HepG2 (cell line): ENCODE results near the gene CCDC50. TPM values are rescaled to one million over a fixed set of nuclear protein-coding genes. Genes with fewer than 3 reads are reported as not detected.

ENCODE experiments used
- ATAC-seq: fragments of 200-7000 bp; cut with Tn5 transposase; 3 replicates; pipeline ENCODE4 v1.9.1; 2020; ENCODE audit warnings: mild to moderate bottlenecking, moderate library complexity
- BruUV-seq: library from RNA; stranded (reverse); fragments of 400-500 nt; replicated peaks from 2 replicates; lab custom pipeline; 2021; lab: Mats Ljungman, UMichigan
- CTCF ChIA-PET: fragments of 300-600 bp; formaldehyde crosslinking; extraction: SDS; loops from one replicate; lab custom pipeline; 2021; ENCODE audit warnings: low total read pairs, inconsistent platforms, low intra/inter-chr PET ratio; lab: Yijun Ruan, JAX
- POLR2A ChIA-PET: fragments of 350-600 bp; sonication (Branson Sonifier 250); formaldehyde crosslinking; loops from one replicate; lab custom pipeline; 2020; ENCODE audit warnings: antibody characterized with exemption, inconsistent platforms; lab: Yijun Ruan, JAX
- DNase-seq: peaks from one replicate; pipeline ENCODE4 v3.0.0-alpha.2; 2015; ENCODE audit warnings: low spot score
- FAIRE-seq: peaks from 3 replicates; lab custom pipeline; 2011; peaks lifted over from hg19 to GRCh38; lab: Jason Lieb, UNC
- H2AFZ ChIP-seq: one replicate; pipeline ENCODE4 v1.6.1; 2011; ENCODE audit warnings: low read length, inconsistent platforms
- H3K27ac ChIP-seq: fragments of 300-600 bp; 3 replicates; pipeline ENCODE4 v1.8.0; 2011; ENCODE audit warnings: mixed run types, mild to moderate bottlenecking, mixed read lengths, low read length, inconsistent platforms; ENCODE audit not compliant: insufficient read depth; ENCODE audit errors: extremely low read length
- H3K27me3 ChIP-seq, 2 experiments: fragments of 200-600 bp in 1 of 2; 2 replicates in 1 of 2; 3 replicates in 1 of 2; pipeline versions ENCODE4 v1.6.0 to v1.8.0; 2011; ENCODE audit warnings: low read length in 2 of 2, mild to moderate bottlenecking in 2 of 2, moderate library complexity in 2 of 2, inconsistent platforms in 1 of 2; ENCODE audit not compliant: insufficient read depth in 2 of 2, control insufficient read depth in 1 of 2
- H3K36me3 ChIP-seq, 2 experiments: fragments of 200-600 bp in 1 of 2; replicated peaks in 1 of 2; 2 replicates in 1 of 2; 3 replicates in 1 of 2; pipeline versions ENCODE4 v1.5.1 to v1.8.0; 2011; ENCODE audit warnings: low read length in 2 of 2, inconsistent platforms in 1 of 2; ENCODE audit not compliant: insufficient read depth in 2 of 2, control insufficient read depth in 1 of 2
- H3K4me1 ChIP-seq: 2 replicates; pipeline ENCODE4 v1.5.1; 2012; ENCODE audit warnings: low read length, inconsistent platforms; ENCODE audit not compliant: insufficient read depth
- H3K4me2 ChIP-seq: 2 replicates; pipeline ENCODE4 v1.6.0; 2011; ENCODE audit warnings: low read depth, low read length, inconsistent platforms
- H3K4me3 ChIP-seq, 3 experiments: fragments of 200-600 bp in 1 of 3; sonication (generic), shearing (Covaris generic) in 1 of 3; replicated peaks in 1 of 3; 2 replicates each; pipeline ENCODE4 v1.5.1; 2011 to 2016; ENCODE audit warnings: low read length in 3 of 3, inconsistent platforms in 2 of 3, low read depth in 2 of 3, mild to moderate bottlenecking in 2 of 3, control low read depth in 1 of 3, mixed read lengths in 1 of 3; ENCODE audit not compliant: insufficient read depth in 1 of 3
- H3K79me2 ChIP-seq: one replicate; pipeline ENCODE4 v1.6.1; 2011; ENCODE audit warnings: low read length, inconsistent platforms; ENCODE audit not compliant: insufficient read depth
- H3K9ac ChIP-seq: 2 replicates; pipeline ENCODE4 v1.6.0; 2011; ENCODE audit warnings: mild to moderate bottlenecking, low read depth, low read length, inconsistent platforms; ENCODE audit not compliant: insufficient read depth
- H3K9me3 ChIP-seq: 2 replicates; pipeline ENCODE4 v1.5.1; 2012; ENCODE audit warnings: mild to moderate bottlenecking, low read length
- H4K20me1 ChIP-seq: 2 replicates; pipeline ENCODE4 v1.6.0; 2011; ENCODE audit warnings: inconsistent platforms, mild to moderate bottlenecking, low read length, moderate library complexity; ENCODE audit not compliant: insufficient read depth
- ERF ChIP-seq: IDR thresholded peaks from 2 replicates; pipeline ENCODE4 v1.6.1; 2018; ENCODE audit warnings: missing biosample characterization, missing genetic modification reagents
- KAT8 ChIP-seq: IDR thresholded peaks from 2 replicates; pipeline ENCODE4 v1.6.1; 2016; ENCODE audit warnings: missing genetic modification reagents, missing compliant biosample characterization
- ZFP37 ChIP-seq: sonication (generic); formaldehyde crosslinking; IDR thresholded peaks from 2 replicates; pipeline ENCODE4 v1.4.0; 2020; ENCODE audit warnings: missing genetic modification reagents, borderline replicate concordance
- ZFX ChIP-seq: sonication (generic); formaldehyde crosslinking; IDR thresholded peaks from 2 replicates; pipeline ENCODE4 v1.4.0; 2020; ENCODE audit warnings: mild to moderate bottlenecking, low read depth, missing genetic modification reagents, moderate library complexity
- ZNF460 ChIP-seq: sonication (generic); formaldehyde crosslinking; IDR thresholded peaks from 2 replicates; pipeline ENCODE4 v1.5.1; 2020; ENCODE audit warnings: missing genetic modification reagents, mild to moderate bottlenecking, borderline replicate concordance
- ZNF501 ChIP-seq: sonication (generic); formaldehyde crosslinking; IDR thresholded peaks from 2 replicates; pipeline ENCODE4 v1.5.1; 2020; ENCODE audit warnings: mild to moderate bottlenecking, moderate library complexity, missing genetic modification reagents
- ZNF660 ChIP-seq: sonication (generic); formaldehyde crosslinking; IDR thresholded peaks from 2 replicates; pipeline ENCODE4 v1.5.1; 2020; ENCODE audit warnings: mild to moderate bottlenecking, low read depth, missing genetic modification reagents, borderline replicate concordance
- ZNF781 ChIP-seq: sonication (generic); formaldehyde crosslinking; IDR thresholded peaks from 2 replicates; pipeline ENCODE4 v1.5.1; 2020; ENCODE audit warnings: borderline replicate concordance, mild to moderate bottlenecking, missing genetic modification reagents; ENCODE audit errors: not compliant biosample characterization
- WGBS: methylation state at CpG from one replicate; pipeline ENCODE4 v1.1.6; 2017; ENCODE audit warnings: low lambda C conversion rate; 5-methylcytosine and 5-hydroxymethylcytosine counted together
- in situ Hi-C: cut with HindIII; loops from 2 replicates; pipeline ENCODE4 v1.10.0; 2017; ENCODE audit warnings: low pct_unique_long_range_greater_than_20kb; ENCODE audit not compliant: extremely low pct_ligation_motif_present
- intact Hi-C: fragments of 100-400 bp; cut with micrococcal nuclease; formaldehyde crosslinking; loops from one replicate; pipeline ENCODE4 v1.10.0; 2022; ENCODE audit not compliant: unreplicated experiment
- polyA plus RNA-seq, 8 experiments: library from polyadenylated mRNA; depleted of rRNA in 3 of 8; stranded (reverse) in 7 of 8; unstranded in 1 of 8; fragments of >200 nt; fragmentation: Illumina TruSeq in 4 of 8; extraction: Trizol in 4 of 8; gene quantifications; 2 replicates each; pipeline versions ENCODE4 v1.2.1 to v1.2.3, GENCODE V29; 2011 to 2016; ENCODE audit warnings: low read depth in 4 of 8, missing spikeins in 1 of 8, mixed read lengths in 1 of 8; ENCODE audit not compliant: insufficient read depth in 1 of 8
- total RNA-seq, 5 experiments: library from RNA; depleted of rRNA; stranded (reverse); fragments of >200 nt; fragmentation: Illumina TruSeq; extraction: Trizol; gene quantifications; 2 replicates each; pipeline ENCODE4 v1.2.3, GENCODE V29; 2016; ENCODE audit warnings: low read depth in 1 of 5
- TF ChIP-seq, protein P1 (sequence below): sonication (generic); formaldehyde crosslinking; conservative IDR thresholded peaks from 2 replicates; pipeline ENCODE4 v1.8.0; 2022; ENCODE audit warnings: missing genetic modification reagents

Gene CCDC50
- total and polyA plus RNA-seq, 2 of the 13 experiments (the other 11 are each of a cell fraction or from before 2014, with no cell fraction given): 47.6 to 66.4 TPM

- Histone ChIP-seq H3K9me3 (no peaks in the 10 kb centered on the region), H3K9ac (no peak overlapping the region), H3K27me3 (no peaks in the 10 kb centered on the region), H4K20me1 (peaks cover 49% of the 10 kb centered on the region), H3K4me2 (no peak overlapping the region), H2AFZ (no peak overlapping the region), H3K79me2 (peaks cover 99% of the 10 kb centered on the region), H3K4me1 (peaks cover 61% of the 10 kb centered on the region), H3K4me3 (no peak overlapping the region), H3K27ac (no peak overlapping the region), H3K36me3 (no peaks in the 10 kb centered on the region; a peak in 1 of 5 replicates)
- no peak for DNase-seq
- FAIRE-seq: no peak
- CTCF ChIA-PET: no interaction called here
- no peak; the same call in 2 of the 3 replicates for ATAC-seq
- TF ChIP-seq, protein P1, sequence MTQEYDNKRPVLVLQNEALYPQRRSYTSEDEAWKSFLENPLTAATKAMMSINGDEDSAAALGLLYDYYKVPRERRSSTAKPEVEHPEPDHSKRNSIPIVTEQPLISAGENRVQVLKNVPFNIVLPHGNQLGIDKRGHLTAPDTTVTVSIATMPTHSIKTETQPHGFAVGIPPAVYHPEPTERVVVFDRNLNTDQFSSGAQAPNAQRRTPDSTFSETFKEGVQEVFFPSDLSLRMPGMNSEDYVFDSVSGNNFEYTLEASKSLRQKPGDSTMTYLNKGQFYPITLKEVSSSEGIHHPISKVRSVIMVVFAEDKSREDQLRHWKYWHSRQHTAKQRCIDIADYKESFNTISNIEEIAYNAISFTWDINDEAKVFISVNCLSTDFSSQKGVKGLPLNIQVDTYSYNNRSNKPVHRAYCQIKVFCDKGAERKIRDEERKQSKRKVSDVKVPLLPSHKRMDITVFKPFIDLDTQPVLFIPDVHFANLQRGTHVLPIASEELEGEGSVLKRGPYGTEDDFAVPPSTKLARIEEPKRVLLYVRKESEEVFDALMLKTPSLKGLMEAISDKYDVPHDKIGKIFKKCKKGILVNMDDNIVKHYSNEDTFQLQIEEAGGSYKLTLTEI (CRISPR knock-in tag): no peak
- TF ChIP-seq ZNF501 (CRISPR knock-in tag) (no peak), ZNF781 (no peak), ZFP37 (no peak), ZNF660 (CRISPR knock-in tag) (no peak), ZFX (CRISPR knock-in tag) (no peak), ERF (CRISPR knock-in tag) (no peak)
- intact Hi-C loops (no loop called here), in situ Hi-C loops (no loop called here)
- POLR2A ChIA-PET: no interaction called here
- 95% methylated on average over 4 of the region's 4 CpGs for WGBS
- no TSS peak for BruUV-seq
These were observed 13.9 kb downstream of the CCDC50 start for GRCh38 chr3:191343115-191343514.

DNA sequence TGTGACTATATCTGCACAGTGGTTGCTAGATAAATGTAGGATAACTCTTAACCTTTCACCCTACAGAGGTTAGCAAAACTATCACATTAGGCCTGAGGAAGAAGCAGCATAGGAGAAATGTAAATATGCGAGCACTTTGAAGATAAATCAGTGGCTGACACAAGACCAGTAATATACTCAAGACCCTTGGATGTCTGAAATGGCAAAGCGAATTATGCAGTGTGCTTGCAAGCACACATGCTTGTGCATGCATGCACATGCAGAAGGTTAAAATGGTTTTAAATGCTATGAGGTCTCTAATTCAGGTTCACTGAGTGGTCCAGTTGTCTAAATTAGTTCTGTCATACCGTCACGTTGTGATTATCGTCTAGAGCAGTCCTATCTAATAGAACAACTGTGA is 14.7 kb downstream of the CCDC50 start:
- Histone ChIP-seq H3K4me3 (no peak overlapping the region), H2AFZ (no peak overlapping the region), H3K9ac (no peak overlapping the region), H3K4me1 (peaks cover 61% of the 10 kb centered on the region), H3K36me3 (no peaks in the 10 kb centered on the region; a peak in 1 of 5 replicates), H3K27me3 (no peaks in the 10 kb centered on the region), H3K79me2 (peaks cover 100% of the 10 kb centered on the region), H3K9me3 (no peaks in the 10 kb centered on the region), H4K20me1 (peaks cover 44% of the 10 kb centered on the region), H3K27ac (no peak overlapping the region), H3K4me2 (no peak overlapping the region)
- POLR2A ChIA-PET: no interaction called here
- in situ Hi-C loops (no loop called here), intact Hi-C loops (no loop called here)
- DNase-seq (no peak), ATAC-seq (no peak), FAIRE-seq (no peak)
- WGBS: 95% methylated on average over 5 of the region's 5 CpGs
- TF ChIP-seq KAT8 (CRISPR knock-in tag): no peak
- TF ChIP-seq ZNF460 (CRISPR knock-in tag): no peak
- no TSS peak for BruUV-seq
- CTCF ChIA-PET: no interaction called here
